ENCODE measurements around the gene SH3BP4. TPM values are rescaled to one million over a fixed set of nuclear protein-coding genes. Genes with fewer than 3 reads are reported as not detected.

SH3BP4 gene
- polyA plus RNA-seq, 6 donors from 2014 or later = 0.85 to 2.6 (median 2.2) TPM

DNA sequence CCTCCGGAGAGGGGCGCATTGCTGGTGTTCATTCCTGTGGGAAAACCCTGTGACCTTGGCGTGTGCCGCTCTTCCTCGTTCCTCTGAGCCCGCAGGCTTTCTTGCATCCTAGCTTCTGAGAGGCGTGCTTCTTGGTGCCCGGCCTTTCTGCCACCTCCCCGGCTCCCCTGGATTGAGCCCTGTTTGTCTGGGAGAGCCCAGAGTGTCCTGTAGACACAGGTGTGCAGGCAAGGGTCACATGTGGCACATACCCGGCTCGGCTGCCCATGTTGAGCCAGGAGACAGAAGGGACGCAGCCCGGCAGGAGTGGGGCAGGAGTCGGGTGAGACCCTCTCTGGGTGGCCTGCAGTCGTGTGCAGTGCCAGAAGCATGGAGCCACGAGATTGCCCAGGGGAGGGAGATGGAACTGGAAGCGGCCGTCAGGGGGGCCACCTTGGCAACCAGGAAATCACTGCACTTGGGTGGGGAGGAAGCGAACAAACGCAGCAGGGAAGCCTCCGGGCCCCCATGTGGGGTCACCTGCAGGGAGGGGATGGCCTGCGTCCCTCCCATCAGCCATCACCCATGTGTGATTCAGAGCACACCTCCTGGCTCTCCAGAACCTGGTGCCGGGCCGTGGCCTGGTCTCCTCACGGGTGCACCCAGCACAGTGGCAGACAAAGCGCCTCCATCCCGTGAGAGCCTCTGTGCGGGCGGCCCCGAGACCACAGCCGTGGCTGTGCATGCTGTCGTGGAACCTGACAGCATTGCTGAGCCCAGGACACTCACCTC lies 92.9 kb downstream of the SH3BP4 start:
- H3K9me3 Mint-ChIP-seq = peaks cover 0 to 2% (median 0%) of the 10 kb centered on the region in 7 donors
- DNase-seq = no peak
- peak overlapping the region; percentile 93 to 97 (median 96) for H3K27ac Mint-ChIP-seq
- no peaks in the 10 kb centered on the region for H3K36me3 Mint-ChIP-seq
- ATAC-seq (ENCODE audit: low read depth in 2 of 2) = peak; percentile 2 to 6
- peak overlapping the region; percentile 70 to 91 (median 88) for H3K4me3 Mint-ChIP-seq
- peaks cover 36 to 59% (median 42%) of the 10 kb centered on the region in 3 donors for H3K4me1 Mint-ChIP-seq
- no peaks in the 10 kb centered on the region for H3K27me3 Mint-ChIP-seq

DNA sequence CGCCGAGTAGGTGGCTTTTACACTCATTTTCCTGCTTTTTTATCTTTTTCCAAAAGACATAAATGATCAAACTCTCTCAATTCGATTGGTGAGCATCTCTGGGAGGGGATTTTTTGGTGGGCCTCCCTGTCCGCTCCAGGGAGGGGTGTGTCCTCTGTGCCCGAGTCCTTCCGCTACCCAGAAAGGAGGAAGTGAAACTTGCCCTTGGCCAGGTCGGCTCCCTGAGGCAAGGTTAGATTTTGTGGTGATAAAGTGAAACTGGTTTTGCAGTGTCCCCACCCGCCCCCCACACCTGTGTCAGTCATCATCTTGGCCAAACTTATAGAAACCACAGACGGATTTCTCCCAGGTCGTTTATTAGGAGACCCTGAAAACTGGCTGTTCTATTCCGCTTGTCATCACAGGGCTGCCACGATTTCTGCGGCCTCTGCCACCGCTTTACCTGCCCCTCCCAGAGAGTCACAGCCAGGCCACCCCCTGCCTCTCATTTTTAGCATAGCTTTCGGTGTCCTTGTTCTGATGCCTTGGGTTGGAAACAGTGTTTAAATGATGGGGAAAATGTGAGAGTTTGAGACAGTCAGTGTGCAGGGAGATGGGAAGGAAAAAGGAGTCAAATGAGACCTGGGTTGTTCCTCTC lies 93.6 kb downstream of the SH3BP4 start:
- Mint-ChIP-seq H3K36me3 (no peaks in the 10 kb centered on the region), H3K27ac (peak overlapping the region; percentile 93 to 97 (median 96)), H3K4me1 (peaks cover 36 to 59% (median 42%) of the 10 kb centered on the region in 3 donors), H3K27me3 (no peaks in the 10 kb centered on the region), H3K4me3 (peak overlapping the region; percentile 70 to 91 (median 86)), H3K9me3 (peaks cover 0 to 2% (median 0%) of the 10 kb centered on the region in 7 donors)
- DNase-seq (peak; percentile 84), ATAC-seq (ENCODE audit: low read depth in 2 of 2) (peak; percentile 79 to 84)

DNA sequence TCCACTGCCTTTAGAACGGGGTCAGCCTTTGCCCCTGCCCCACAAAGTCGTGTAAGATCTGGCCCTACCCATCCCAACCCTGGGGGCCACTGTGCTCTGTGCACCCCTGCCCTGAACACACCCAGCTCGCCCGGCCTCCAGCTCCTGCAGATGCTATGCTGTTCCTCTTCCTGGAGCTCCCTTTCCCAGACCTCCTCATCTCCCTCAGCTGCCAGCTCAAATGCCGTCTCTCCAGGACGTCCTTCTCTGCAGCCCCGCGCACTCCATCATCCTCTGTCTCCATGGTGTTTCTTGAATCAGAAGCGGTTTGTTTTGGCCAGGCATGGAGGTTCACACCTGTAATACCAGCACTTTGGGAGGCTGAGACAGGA lies 94.1 kb downstream of the SH3BP4 start:
- Mint-ChIP-seq H3K27ac (peak overlapping the region; percentile 93 to 97 (median 96)), H3K36me3 (no peaks in the 10 kb centered on the region), H3K27me3 (no peaks in the 10 kb centered on the region), H3K4me3 (peak overlapping the region; percentile 61 to 91 (median 86)), H3K9me3 (peaks cover 0 to 2% (median 0%) of the 10 kb centered on the region in 7 donors), H3K4me1 (peaks cover 36 to 59% (median 42%) of the 10 kb centered on the region in 3 donors)
- no peak for DNase-seq
- no peak for ATAC-seq (ENCODE audit: low read depth in 2 of 2)

DNA sequence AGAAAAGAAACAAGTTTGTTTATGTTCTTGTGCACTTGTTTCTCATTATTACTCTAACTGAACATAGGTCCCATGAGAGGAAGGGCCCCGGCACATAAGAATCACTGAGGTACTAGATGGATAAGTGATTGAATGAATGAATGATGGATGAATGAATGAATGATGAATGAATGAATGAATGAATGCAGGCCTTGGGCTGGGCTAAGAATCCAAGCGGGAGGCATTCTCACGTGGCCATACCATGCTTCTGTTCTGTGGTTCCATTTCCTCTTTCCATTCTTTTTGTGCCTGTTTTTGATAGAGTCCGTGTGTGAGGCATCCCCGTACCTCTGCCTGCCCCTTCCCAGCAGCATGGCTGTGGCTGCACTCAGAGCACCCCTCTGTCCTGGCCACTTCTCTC lies 94.8 kb downstream of the SH3BP4 start:
- Mint-ChIP-seq H3K36me3 (peaks cover 0 to under 1% of the 10 kb centered on the region in 2 donors), H3K4me1 (peaks cover 39 to 65% (median 43%) of the 10 kb centered on the region in 3 donors), H3K4me3 (peak overlapping the region in 5 of 8 donors; percentile 9 to 90 (median 87)), H3K9me3 (peaks cover 0 to 2% (median 0%) of the 10 kb centered on the region in 7 donors), H3K27me3 (peaks cover 0 to under 1% (median 0%) of the 10 kb centered on the region in 3 donors), H3K27ac (peak overlapping the region in 4 of 6 donors; percentile 56 to 93 (median 62))
- DNase-seq = no peak
- ATAC-seq (ENCODE audit: low read depth in 2 of 2) = no peak

DNA sequence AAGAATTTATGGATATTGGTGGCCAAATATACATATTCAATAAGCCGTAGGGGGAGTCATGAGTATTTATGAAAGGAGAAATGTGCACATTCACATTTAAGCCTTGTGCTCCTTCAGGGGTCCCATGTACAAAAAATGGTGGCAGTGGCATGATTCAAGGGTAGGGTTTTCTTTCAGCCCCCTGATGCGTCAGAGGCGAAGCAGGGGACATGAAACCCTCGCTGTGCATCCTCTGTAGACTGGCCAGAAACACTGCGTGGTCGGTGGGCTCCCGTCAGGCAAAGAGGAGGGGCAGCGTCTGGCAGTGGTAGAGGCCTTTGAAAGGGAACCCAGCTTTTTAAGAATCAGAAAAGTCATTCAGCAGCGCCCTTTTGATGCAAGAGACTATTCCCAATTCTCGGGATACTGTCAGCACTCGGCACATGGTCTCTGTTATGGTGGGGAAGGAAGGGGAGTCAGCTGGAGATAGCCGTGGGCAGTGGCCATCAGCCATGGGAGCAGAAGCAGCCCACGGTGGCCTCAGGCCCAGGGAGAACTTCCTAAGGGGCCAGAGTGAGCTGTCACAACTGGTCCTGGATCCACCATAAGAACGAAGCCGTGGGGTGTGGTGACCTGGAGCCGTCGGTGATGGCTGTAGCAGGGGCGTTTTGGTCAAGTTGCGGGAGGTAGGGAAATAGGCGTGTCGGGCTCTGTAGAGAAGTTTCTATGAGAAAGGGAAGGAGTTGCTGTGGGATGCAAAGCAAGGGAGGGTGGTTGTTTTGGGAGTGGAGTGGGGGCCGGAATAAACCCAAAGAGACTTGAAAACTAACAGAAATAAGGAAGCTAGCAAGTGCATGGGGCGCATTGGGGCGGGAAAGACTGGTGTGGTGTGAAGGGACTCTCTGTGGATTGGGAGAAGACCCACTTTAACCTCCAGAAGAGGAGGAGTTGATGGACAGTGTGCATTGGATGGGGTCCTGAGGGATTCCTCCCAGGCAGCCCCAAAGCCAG lies 95.6 kb downstream of the SH3BP4 start:
- peak overlapping the region in 4 of 6 donors; percentile 44 to 87 (median 73) for H3K27ac Mint-ChIP-seq

GRCh38 chr2:235048549-235048948 lies 96.7 kb downstream of the SH3BP4 start:
- H3K27me3 Mint-ChIP-seq = peaks cover 0 to 9% (median 0%) of the 10 kb centered on the region in 3 donors
- peaks cover 0 to 10% of the 10 kb centered on the region in 2 donors for H3K36me3 Mint-ChIP-seq
- no peak for ATAC-seq (ENCODE audit: low read depth in 2 of 2)
- H3K4me3 Mint-ChIP-seq = no peak overlapping the region
- no peak for DNase-seq
- H3K27ac Mint-ChIP-seq = peak overlapping the region in 1 of 6 donors; percentile 67
- H3K9me3 Mint-ChIP-seq = peaks cover 0 to 2% (median 0%) of the 10 kb centered on the region in 7 donors
- H3K4me1 Mint-ChIP-seq = peaks cover 45 to 68% (median 47%) of the 10 kb centered on the region in 3 donors

More for the DNA sequence above, 95.6 kb downstream of the SH3BP4 start:
- Mint-ChIP-seq H3K27me3 (peaks cover 0 to 9% (median 0%) of the 10 kb centered on the region in 3 donors), H3K9me3 (peaks cover 0 to 2% (median 0%) of the 10 kb centered on the region in 7 donors), H3K4me3 (peak overlapping the region in 3 of 8 donors; percentile 67 to 90 (median 87)), H3K36me3 (peaks cover 0 to 9% of the 10 kb centered on the region in 2 donors), H3K4me1 (peaks cover 45 to 73% (median 47%) of the 10 kb centered on the region in 3 donors)
- DNase-seq = no peak
- no peak for ATAC-seq (ENCODE audit: low read depth in 2 of 2)

GRCh38 chr2:235049069-235049468 lies 97.3 kb downstream of the SH3BP4 start:
- Mint-ChIP-seq H3K9me3 (peaks cover 0 to 2% (median 0%) of the 10 kb centered on the region in 7 donors), H3K36me3 (peaks cover 0 to 10% of the 10 kb centered on the region in 2 donors), H3K4me1 (peaks cover 40 to 63% (median 43%) of the 10 kb centered on the region in 3 donors), H3K27me3 (peaks cover 0 to 9% (median 0%) of the 10 kb centered on the region in 3 donors), H3K4me3 (no peak overlapping the region), H3K27ac (peak overlapping the region in 1 of 6 donors; percentile 41)
- DNase-seq = no peak
- ATAC-seq (ENCODE audit: low read depth in 2 of 2) = no peak

- no peak overlapping the region for H3K27ac Mint-ChIP-seq
- ATAC-seq (ENCODE audit: low read depth in 2 of 2) = no peak
- DNase-seq = no peak
- H3K4me3 Mint-ChIP-seq = no peak overlapping the region
- peaks cover 0 to 2% (median 0%) of the 10 kb centered on the region in 7 donors for H3K9me3 Mint-ChIP-seq
- H3K27me3 Mint-ChIP-seq = peaks cover 0 to 9% (median 0%) of the 10 kb centered on the region in 3 donors
- H3K4me1 Mint-ChIP-seq = peaks cover 33 to 57% (median 37%) of the 10 kb centered on the region in 3 donors
- H3K36me3 Mint-ChIP-seq = peaks cover 0 to 10% of the 10 kb centered on the region in 2 donors
Observed at GRCh38 chr2:235049719-235050118, 97.9 kb downstream of the SH3BP4 start.

GRCh38 chr2:235050980-235051351 lies 99.1 kb downstream of the SH3BP4 start:
- H3K4me3 Mint-ChIP-seq = no peak overlapping the region

GRCh38 chr2:235051436-235052260 lies 99.8 kb downstream of the SH3BP4 start:
- H3K27ac Mint-ChIP-seq = peak overlapping the region in 5 of 6 donors; percentile 2 to 92 (median 75)
- peaks cover 0 to 2% (median 0%) of the 10 kb centered on the region in 7 donors for H3K9me3 Mint-ChIP-seq
- peaks cover 0 to 10% of the 10 kb centered on the region in 2 donors for H3K36me3 Mint-ChIP-seq
- peak overlapping the region in 1 of 8 donors; percentile 79 for H3K4me3 Mint-ChIP-seq
- DNase-seq (no peak), ATAC-seq (ENCODE audit: low read depth in 2 of 2) (no peak)
- H3K4me1 Mint-ChIP-seq = peaks cover 20 to 49% (median 21%) of the 10 kb centered on the region in 3 donors
- peaks cover 0 to 9% (median 4%) of the 10 kb centered on the region in 3 donors for H3K27me3 Mint-ChIP-seq

More at GRCh38 chr2:235050980-235051351, 99.1 kb downstream of the SH3BP4 start:
- DNase-seq (no peak), ATAC-seq (ENCODE audit: low read depth in 2 of 2) (peak; percentile 63 to 82)
- Mint-ChIP-seq H3K27me3 (peaks cover 0 to 9% (median 4%) of the 10 kb centered on the region in 3 donors), H3K36me3 (peaks cover 0 to 10% of the 10 kb centered on the region in 2 donors), H3K27ac (peak overlapping the region in 1 of 6 donors; percentile 28), H3K9me3 (peaks cover 0 to 2% (median 0%) of the 10 kb centered on the region in 7 donors), H3K4me1 (peaks cover 26 to 55% (median 28%) of the 10 kb centered on the region in 3 donors)

- H3K27me3 Mint-ChIP-seq = peaks cover 0 to 9% (median 4%) of the 10 kb centered on the region in 3 donors
- H3K27ac Mint-ChIP-seq = peak overlapping the region in 2 of 6 donors; percentile 58 to 75
- H3K36me3 Mint-ChIP-seq = peaks cover 0 to 10% of the 10 kb centered on the region in 2 donors
- H3K4me1 Mint-ChIP-seq = peaks cover 16 to 38% (median 19%) of the 10 kb centered on the region in 3 donors
- no peaks in the 10 kb centered on the region for H3K9me3 Mint-ChIP-seq
- no peak overlapping the region for H3K4me3 Mint-ChIP-seq
- DNase-seq = no peak
- ATAC-seq (ENCODE audit: low read depth in 2 of 2) = no peak
Observed at GRCh38 chr2:235052514-235053354, 100.9 kb downstream of the SH3BP4 start.

Measured in naive B cell (primary cell).